H9 (cell line): ENCODE measurements around the gene ULK1. TPM values are rescaled to one million over a fixed set of nuclear protein-coding genes. Genes with fewer than 3 reads are reported as not detected.

Source experiments
- DNase-seq: peaks from one replicate; pipeline ENCODE4 v3.0.0-alpha.2; 2017
- H2AFZ ChIP-seq: one replicate; pipeline ENCODE4 v1.6.1; 2013; ENCODE audit warnings: mild to moderate bottlenecking, low read length, control low read depth, moderate library complexity
- H2AK5ac ChIP-seq: 2 replicates; pipeline ENCODE4 v1.6.1; 2013; ENCODE audit warnings: low read length, control low read depth, mixed read lengths; ENCODE audit not compliant: insufficient read length
- H2BK120ac ChIP-seq: one replicate; pipeline ENCODE4 v1.6.1; 2013; ENCODE audit warnings: low read depth, mild to moderate bottlenecking, low read length, control low read depth, inconsistent platforms; ENCODE audit not compliant: poor library complexity, severe bottlenecking
- H2BK12ac ChIP-seq: 2 replicates; pipeline ENCODE4 v1.6.1; 2013; ENCODE audit warnings: low read length, control low read depth, mixed read lengths, low read depth; ENCODE audit not compliant: insufficient read length
- H2BK15ac ChIP-seq: 2 replicates; pipeline ENCODE4 v1.6.1; 2013; ENCODE audit warnings: low read depth, low read length, control low read depth
- H2BK20ac ChIP-seq: one replicate; pipeline ENCODE4 v1.6.1; 2013; ENCODE audit warnings: low read depth, mild to moderate bottlenecking, low read length, control low read depth, inconsistent platforms; ENCODE audit not compliant: poor library complexity, severe bottlenecking
- H2BK5ac ChIP-seq: 2 replicates; pipeline ENCODE4 v1.6.1; 2013; ENCODE audit warnings: low read length, control low read depth, mixed read lengths; ENCODE audit not compliant: insufficient read length
- H3K14ac ChIP-seq: 2 replicates; pipeline ENCODE4 v1.6.1; 2013; ENCODE audit warnings: low read length, control low read depth; ENCODE audit not compliant: insufficient read depth
- H3K18ac ChIP-seq: 2 replicates; pipeline ENCODE4 v1.6.1; 2013; ENCODE audit warnings: low read depth, mild to moderate bottlenecking, mixed read lengths, low read length, control low read depth; ENCODE audit not compliant: insufficient read length
- H3K23ac ChIP-seq: 2 replicates; pipeline ENCODE4 v1.6.1; 2013; ENCODE audit warnings: low read length, control low read depth, mixed read lengths, low read depth; ENCODE audit not compliant: insufficient read length
- H3K23me2 ChIP-seq: 2 replicates; pipeline ENCODE4 v1.6.1; 2013; ENCODE audit warnings: low read depth, mild to moderate bottlenecking, mixed read lengths, low read length, control low read depth; ENCODE audit not compliant: insufficient read length, poor library complexity, severe bottlenecking
- H3K27ac ChIP-seq: 2 replicates; pipeline ENCODE4 v1.5.1; 2013; ENCODE audit warnings: low read length, control low read depth, mixed read lengths, low read depth; ENCODE audit not compliant: insufficient read length
- H3K27me3 ChIP-seq: 2 replicates; pipeline ENCODE4 v1.6.1; 2013; ENCODE audit warnings: low read length, control low read depth, inconsistent platforms; ENCODE audit not compliant: insufficient read depth
- H3K4ac ChIP-seq: 2 replicates; pipeline ENCODE4 v1.6.1; 2013; ENCODE audit warnings: low read depth, mild to moderate bottlenecking, control low read depth, inconsistent platforms, low read length, moderate library complexity
- H3K4me1 ChIP-seq: 2 replicates; pipeline ENCODE4 v1.6.1; 2013; ENCODE audit warnings: low read length, control low read depth, inconsistent platforms; ENCODE audit not compliant: insufficient read depth
- H3K4me2 ChIP-seq: 2 replicates; pipeline ENCODE4 v1.6.1; 2013; ENCODE audit warnings: low read length, control low read depth, mixed read lengths; ENCODE audit not compliant: insufficient read length, insufficient read depth
- H3K56ac ChIP-seq: 2 replicates; pipeline ENCODE4 v1.6.1; 2013; ENCODE audit warnings: low read depth, mild to moderate bottlenecking, mixed read lengths, low read length, control low read depth; ENCODE audit not compliant: insufficient read length
- H3K79me1 ChIP-seq: 2 replicates; pipeline ENCODE4 v1.6.1; 2013; ENCODE audit warnings: low read depth, mild to moderate bottlenecking, moderate library complexity, low read length, control low read depth, inconsistent platforms; ENCODE audit not compliant: insufficient read depth, poor library complexity, severe bottlenecking
- H3K79me2 ChIP-seq: 2 replicates; pipeline ENCODE4 v1.6.1; 2013; ENCODE audit warnings: low read length, control low read depth, inconsistent platforms; ENCODE audit not compliant: insufficient read depth
- H3K9ac ChIP-seq: 2 replicates; pipeline ENCODE4 v1.6.1; 2013; ENCODE audit warnings: low read length, control low read depth, mixed read lengths; ENCODE audit not compliant: insufficient read length; ENCODE audit errors: extremely low read depth
- H3K9me3 ChIP-seq: one replicate; pipeline ENCODE4 v1.6.1; 2013; ENCODE audit warnings: low read depth, low read length, inconsistent platforms; ENCODE audit not compliant: control insufficient read depth
- H3T11ph ChIP-seq: one replicate; pipeline ENCODE4 v1.6.1; 2013; ENCODE audit warnings: mild to moderate bottlenecking, low read length, control low read depth, inconsistent platforms
- H4K20me1 ChIP-seq: one replicate; pipeline ENCODE4 v1.6.1; 2013; ENCODE audit not compliant: control insufficient read depth, insufficient read length, insufficient read depth
- H4K5ac ChIP-seq: 2 replicates; pipeline ENCODE4 v1.6.1; 2013; ENCODE audit warnings: low read depth, mild to moderate bottlenecking, mixed read lengths, low read length, control low read depth; ENCODE audit not compliant: insufficient read length
- H4K8ac ChIP-seq: replicated peaks from 2 replicates; pipeline ENCODE4 v1.6.1; 2013; ENCODE audit warnings: low read length, control low read depth, mixed read lengths, low read depth; ENCODE audit not compliant: insufficient read length
- H4K91ac ChIP-seq: 2 replicates; pipeline ENCODE4 v1.6.1; 2013; ENCODE audit warnings: low read depth, mild to moderate bottlenecking, moderate library complexity, mixed read lengths, low read length, control low read depth; ENCODE audit not compliant: insufficient read length
- H3K27ac Mint-ChIP-seq, 3 experiments: 2 replicates in 2 of 3; 3 replicates in 1 of 3; pipeline ENCODE4 v1.8.0; 2020 to 2021; ENCODE audit warnings: mixed read lengths in 3 of 3, mild to moderate bottlenecking in 1 of 3, moderate library complexity in 1 of 3
- H3K27me3 Mint-ChIP-seq: 2 replicates; pipeline ENCODE4 v1.8.0; 2021; ENCODE audit warnings: low read depth, mild to moderate bottlenecking, moderate library complexity, mixed read lengths
- H3K36me3 Mint-ChIP-seq, 3 experiments: 2 replicates in 2 of 3; 3 replicates in 1 of 3; pipeline ENCODE4 v1.8.0; 2020 to 2021; ENCODE audit warnings: low read depth in 3 of 3, mixed read lengths in 3 of 3; ENCODE audit not compliant: insufficient read depth in 1 of 3
- H3K4me1 Mint-ChIP-seq, 2 experiments: 2 replicates each; pipeline ENCODE4 v1.8.0; 2020; ENCODE audit warnings: mixed read lengths in 2 of 2
- H3K4me3 Mint-ChIP-seq, 2 experiments: 2 replicates in 1 of 2; 3 replicates in 1 of 2; pipeline ENCODE4 v1.8.0; 2020 to 2021; ENCODE audit warnings: mild to moderate bottlenecking in 2 of 2, mixed read lengths in 2 of 2, moderate library complexity in 1 of 2
- H3K9me3 Mint-ChIP-seq, 2 experiments: 2 replicates in 1 of 2; 3 replicates in 1 of 2; pipeline ENCODE4 v1.8.0; 2020; ENCODE audit warnings: mild to moderate bottlenecking in 2 of 2, mixed read lengths in 2 of 2, moderate library complexity in 1 of 2
- WGBS: extraction: QIAGEN DNeasy Blood & Tissue Kit; methylation state at CpG from one replicate; pipeline ENCODE4 v1.1.7; 2013; ENCODE audit warnings: missing lambda C conversion rate, low lambda C conversion rate, mixed read lengths; ENCODE audit not compliant: insufficient read length; ENCODE audit errors: extremely low coverage; 5-methylcytosine and 5-hydroxymethylcytosine counted together
- total RNA-seq: library from RNA; stranded (reverse); gene quantifications from 2 replicates; pipeline ENCODE4 v1.2.1, GENCODE V29; 2021
- TF ChIP-seq, protein P1 (sequence below): fragments of 200-600 bp; sonication (generic); conservative IDR thresholded peaks from 3 replicates; pipeline ENCODE4 v1.8.0; 2021; ENCODE audit warnings: antibody characterized with exemption, mild to moderate bottlenecking

ULK1 gene
- total RNA-seq, 1 experiment from 2014 or later, result 57.2 TPM

DNA sequence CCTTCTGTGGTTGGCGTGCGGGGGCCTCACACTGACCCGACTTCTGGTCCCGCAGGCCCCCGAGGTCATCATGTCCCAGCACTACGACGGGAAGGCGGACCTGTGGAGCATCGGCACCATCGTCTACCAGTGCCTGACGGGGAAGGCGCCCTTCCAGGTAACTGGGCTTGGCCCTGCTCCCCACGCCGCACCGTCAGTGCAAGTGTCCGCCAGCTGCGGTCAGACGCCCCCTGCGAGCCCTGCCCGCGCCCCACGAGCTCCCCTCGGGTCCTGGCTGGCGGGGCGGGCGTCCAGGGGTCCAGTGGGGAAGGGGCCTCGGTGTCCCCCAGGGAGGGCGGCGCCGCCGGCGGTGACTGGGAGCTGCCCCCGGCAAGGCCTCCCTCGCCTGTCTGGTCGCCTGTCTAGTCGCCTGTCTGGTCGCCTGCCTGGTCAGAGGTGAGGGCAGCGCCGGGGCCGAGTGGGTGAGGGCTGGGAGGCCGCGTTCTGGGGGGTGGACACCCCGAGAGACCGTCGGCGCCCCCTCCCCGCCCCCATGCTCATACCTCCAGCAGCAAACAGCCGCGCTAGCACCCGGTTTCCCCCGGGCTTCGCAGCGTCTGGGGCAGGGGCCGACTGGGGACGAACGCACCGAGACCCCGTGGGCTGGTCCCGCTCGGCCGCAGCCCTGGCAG is 14.8 kb downstream of the ULK1 start:
- Histone ChIP-seq H3K79me1 (no peaks in the 10 kb centered on the region), H4K20me1 (no peaks in the 10 kb centered on the region), H2BK15ac (no peak overlapping the region), H4K5ac (no peak overlapping the region), H4K8ac (no peak overlapping the region), H3K79me2 (no peaks in the 10 kb centered on the region), H3K9me3 (no peaks in the 10 kb centered on the region), H3K14ac (no peak overlapping the region), H3K27ac (no peak overlapping the region), H3T11ph (no peak overlapping the region), H3K9ac (no peak overlapping the region), H2AFZ (no peak overlapping the region), H3K23ac (no peak overlapping the region), H3K4me1 (no peaks in the 10 kb centered on the region), H3K56ac (no peak overlapping the region), H3K27me3 (no peaks in the 10 kb centered on the region), H3K23me2 (no peaks in the 10 kb centered on the region), H2AK5ac (no peak overlapping the region), H3K18ac (no peak overlapping the region), H2BK12ac (no peak overlapping the region), H3K4me2 (no peak overlapping the region), H4K91ac (no peak overlapping the region), H2BK120ac (no peak overlapping the region), H2BK5ac (no peak overlapping the region), H3K4ac (no peak overlapping the region), H2BK20ac (no peak overlapping the region)
- Mint-ChIP-seq H3K27me3 (no peaks in the 10 kb centered on the region), H3K4me3 (no peak overlapping the region), H3K4me1 (0 out of 4 replicates have a peak, but pooled peaks cover 0 to 5% of the 10 kb centered on the region in 2 experiments), H3K9me3 (no peaks in the 10 kb centered on the region), H3K27ac (peak overlapping the region in 1 of 3 experiments; percentile 68; a peak in 1 of 7 replicates), H3K36me3 (peaks cover 12 to 36% (median 30%) of the 10 kb centered on the region in 3 experiments; a peak in 6 of 7 replicates)
- no peak for DNase-seq
- TF ChIP-seq, protein P1, sequence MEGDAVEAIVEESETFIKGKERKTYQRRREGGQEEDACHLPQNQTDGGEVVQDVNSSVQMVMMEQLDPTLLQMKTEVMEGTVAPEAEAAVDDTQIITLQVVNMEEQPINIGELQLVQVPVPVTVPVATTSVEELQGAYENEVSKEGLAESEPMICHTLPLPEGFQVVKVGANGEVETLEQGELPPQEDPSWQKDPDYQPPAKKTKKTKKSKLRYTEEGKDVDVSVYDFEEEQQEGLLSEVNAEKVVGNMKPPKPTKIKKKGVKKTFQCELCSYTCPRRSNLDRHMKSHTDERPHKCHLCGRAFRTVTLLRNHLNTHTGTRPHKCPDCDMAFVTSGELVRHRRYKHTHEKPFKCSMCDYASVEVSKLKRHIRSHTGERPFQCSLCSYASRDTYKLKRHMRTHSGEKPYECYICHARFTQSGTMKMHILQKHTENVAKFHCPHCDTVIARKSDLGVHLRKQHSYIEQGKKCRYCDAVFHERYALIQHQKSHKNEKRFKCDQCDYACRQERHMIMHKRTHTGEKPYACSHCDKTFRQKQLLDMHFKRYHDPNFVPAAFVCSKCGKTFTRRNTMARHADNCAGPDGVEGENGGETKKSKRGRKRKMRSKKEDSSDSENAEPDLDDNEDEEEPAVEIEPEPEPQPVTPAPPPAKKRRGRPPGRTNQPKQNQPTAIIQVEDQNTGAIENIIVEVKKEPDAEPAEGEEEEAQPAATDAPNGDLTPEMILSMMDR, result no peak
- no CpG with 5 or more reads among the region's 61 CpGs for WGBS
